HG03342 (cell line): Measurements from ENCODE around the gene NR2C2.
A peak's percentile ranks its signal among the peaks of the same experiment; 100 is the strongest.
"Not testable (repeated sequence)": the region's sequence is repeated elsewhere in the genome, so short reads cannot be mapped to it uniquely, and the experiment has no call there.

Experiments
- ATAC-seq: cut with Tn5 transposase; IDR thresholded peaks from one replicate; pipeline ENCODE4 v1.9.1; 2021; ENCODE audit warnings: mild to moderate bottlenecking, moderate library complexity; ENCODE audit not compliant: unreplicated experiment

Gene NR2C2

DNA sequence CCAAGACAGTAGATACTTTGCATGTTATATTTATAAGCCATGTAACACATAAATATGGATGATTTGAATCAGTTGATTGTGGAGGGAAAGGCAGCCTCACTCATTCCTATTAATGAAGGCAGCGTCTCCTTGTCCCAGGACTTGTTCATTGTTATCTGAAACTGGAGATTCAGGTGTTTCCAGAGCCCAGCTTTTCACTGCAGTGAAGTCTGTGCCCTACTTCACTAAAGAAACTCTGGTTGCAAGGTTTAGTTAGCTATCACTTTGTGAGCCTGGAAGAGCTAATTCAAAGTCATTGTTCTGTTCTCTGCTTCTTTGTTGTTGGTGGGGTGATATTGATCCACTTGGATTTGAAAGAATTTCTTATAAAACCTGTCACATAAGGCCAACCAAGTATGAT lies 9.8 kb downstream of the NR2C2 start:
- no peak for ATAC-seq

DNA sequence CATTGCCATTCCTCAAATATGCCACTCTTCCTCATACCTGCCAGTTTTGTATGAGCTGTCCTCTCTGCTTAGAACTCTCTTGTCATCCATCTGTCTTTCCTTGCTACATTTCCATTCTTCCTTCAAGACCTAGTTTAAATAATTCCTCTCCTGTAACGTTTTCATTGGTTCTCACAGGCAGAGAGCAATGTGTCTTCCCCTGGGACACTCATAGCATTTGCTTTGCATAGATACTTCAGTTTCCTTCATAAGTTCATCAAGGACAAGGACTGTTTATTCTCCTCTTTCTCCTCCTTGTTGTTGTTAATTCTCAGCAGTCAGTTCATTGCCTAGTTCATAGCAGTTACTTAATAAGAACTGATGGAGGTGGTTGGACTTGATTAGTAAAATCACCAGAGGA lies 10.5 kb downstream of the NR2C2 start:
- ATAC-seq: no peak

DNA sequence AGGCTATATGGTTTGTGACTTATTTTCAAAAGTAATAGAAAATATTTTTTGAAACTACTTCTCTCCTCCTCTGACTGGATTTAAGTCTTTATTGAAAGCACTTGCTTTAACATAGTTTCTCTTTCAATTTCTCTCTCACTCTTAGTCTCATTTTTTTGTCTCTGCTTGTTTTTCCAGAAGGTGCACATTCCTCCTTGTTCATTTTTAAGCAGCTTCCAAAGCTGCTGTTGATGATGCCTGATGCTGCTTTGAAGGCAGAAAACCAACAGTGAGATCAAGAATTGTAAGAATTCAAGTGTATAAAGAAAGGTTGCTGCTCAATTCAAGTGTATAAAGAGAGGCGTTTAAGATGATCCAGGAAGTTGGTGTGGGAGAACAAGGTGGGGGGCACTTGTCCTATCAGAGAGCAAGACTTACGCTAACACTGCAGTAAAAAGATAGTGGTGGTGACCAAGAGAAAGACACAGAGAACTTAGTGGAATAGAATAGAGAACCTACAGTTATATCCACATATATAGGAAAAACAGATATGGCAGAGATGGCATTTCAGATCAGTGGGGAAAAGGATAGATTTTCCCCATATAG lies 12.1 kb downstream of the NR2C2 start:
- ATAC-seq: peak; percentile 42

DNA sequence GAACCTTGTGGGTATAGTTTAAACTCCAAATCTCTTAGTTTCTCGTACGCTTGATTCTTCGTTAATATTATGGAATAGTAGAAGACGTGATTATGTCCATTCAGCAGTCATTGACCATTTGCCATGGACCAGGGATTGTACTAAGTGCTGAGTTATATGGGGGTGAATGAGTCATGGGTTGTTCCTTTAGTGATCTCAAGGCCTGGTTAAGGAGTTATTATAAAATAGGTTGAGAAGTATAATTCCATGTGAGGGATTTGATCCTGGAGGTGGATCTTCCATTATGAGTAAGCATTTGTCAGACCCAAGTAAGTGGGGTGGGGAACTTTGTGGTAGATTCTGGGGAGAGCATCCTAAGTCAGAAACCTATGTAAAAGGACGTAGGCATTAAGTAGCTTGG lies 15.4 kb downstream of the NR2C2 start:
- no peak for ATAC-seq

- no peak for ATAC-seq
Observed at GRCh38 chr3:14967285-14967684, 19.9 kb downstream of the NR2C2 start.

- no peak for ATAC-seq
Observed at GRCh38 chr3:14969671-14970070, 22.3 kb downstream of the NR2C2 start.

DNA sequence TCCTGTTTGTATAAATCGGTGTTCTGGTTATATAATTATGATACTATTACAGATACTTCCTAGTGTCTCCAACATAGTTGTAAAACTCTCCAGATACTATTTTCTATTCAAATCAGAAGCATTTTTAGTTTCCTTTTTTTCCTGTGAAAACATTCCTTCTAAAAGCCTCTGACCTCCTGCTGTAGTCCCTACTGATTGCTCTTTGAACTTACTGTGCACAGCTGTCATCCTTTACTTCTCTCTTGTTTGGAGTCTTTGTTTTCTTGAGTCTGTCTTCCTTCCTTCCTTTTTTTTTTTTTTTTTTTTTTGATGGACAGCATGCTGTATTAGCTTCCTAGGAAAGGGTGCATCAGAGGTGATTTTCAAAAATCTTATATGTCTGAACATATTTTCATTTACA lies 28.9 kb downstream of the NR2C2 start:
- ATAC-seq: no peak

- peak; percentile 74 for ATAC-seq
Observed at GRCh38 chr3:14980689-14981088, 33.3 kb downstream of the NR2C2 start.

DNA sequence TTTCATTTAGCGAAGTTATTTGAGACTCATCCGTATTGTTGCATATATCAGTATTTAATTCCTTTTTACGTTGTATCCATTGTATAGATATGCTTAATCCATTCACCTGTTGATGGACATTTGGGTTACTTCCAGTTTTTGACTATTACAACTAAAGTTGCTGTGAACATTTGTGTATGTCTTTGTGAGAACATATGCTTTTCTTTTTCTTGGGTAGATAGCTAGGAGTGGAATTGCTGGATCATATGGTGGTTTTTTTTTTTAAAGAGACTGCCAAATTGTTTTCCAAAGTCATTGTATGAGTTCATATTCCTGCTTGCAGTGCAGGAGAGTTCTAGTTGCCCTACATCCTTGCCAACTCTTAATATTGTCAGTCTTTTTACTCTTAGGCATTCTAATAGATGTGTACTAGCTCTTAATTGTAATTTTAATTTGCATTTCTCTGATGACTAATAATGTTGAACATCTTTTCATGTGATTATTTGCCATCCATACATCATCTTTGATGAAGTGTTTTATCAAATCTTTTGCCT lies 37.3 kb downstream of the NR2C2 start:
- ATAC-seq: no peak

DNA sequence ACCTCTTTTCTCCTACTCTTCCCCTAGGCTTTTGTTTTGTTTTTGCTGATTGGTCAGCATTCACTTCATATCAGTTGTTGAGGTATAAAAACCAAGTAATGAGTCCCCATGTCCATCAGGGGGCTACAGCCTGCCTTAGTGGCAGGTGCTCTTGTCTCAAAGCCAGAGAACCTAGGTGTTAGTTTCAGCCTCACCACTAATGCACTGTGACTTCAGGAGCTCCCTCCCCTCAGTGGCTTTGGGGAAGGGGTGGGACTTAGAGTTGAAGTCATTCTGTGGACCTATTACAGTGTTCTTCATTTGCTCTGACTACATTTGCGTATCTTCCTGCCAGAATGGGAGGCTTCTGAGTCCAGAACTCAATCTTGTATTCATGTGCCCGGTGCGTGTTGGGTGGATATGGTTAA lies 41.6 kb downstream of the NR2C2 start:
- ATAC-seq: peak; percentile 100

DNA sequence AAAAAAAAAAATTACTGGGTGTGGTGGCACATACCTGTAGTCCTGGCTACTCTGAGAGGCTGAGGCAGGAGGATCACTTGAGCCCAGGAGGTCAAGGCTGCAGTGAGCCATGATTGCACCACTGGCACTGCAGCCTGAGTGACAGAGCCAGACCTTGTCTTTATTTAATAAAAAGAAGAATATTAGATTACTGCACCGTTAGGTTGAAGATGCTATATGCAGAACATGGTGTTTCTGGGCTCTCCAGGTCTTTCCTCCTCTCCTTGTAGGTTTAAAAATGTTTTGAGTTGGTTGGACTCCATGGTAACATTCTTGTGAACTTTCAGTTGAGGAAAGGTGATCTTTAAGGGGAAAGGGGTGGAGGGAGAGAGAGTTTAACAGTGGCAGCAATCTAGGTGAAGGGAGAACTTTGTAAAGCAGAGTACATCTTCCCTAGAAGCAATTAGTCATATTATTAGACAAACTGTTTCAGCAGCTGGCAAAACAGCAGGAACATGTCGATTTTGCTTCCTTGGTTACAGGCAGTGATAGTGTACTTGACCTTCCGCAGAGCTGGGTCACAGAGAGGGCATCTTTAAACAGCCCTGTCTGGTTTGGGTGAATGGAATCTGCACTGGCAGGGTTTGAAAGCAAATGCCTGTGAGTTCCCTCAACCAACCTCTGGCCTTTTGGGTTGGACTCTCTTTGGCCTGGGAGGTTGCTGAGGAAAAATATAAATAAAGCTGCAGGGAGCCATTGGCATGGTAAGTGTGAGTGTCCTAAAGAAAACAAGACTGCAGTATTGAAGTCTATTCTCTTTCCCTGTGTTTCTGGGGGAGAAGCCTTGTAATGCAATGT lies 42.8 kb downstream of the NR2C2 start:
- no peak for ATAC-seq

GRCh38 chr3:14990780-14991148 lies 43.4 kb downstream of the NR2C2 start:
- ATAC-seq: no peak

DNA sequence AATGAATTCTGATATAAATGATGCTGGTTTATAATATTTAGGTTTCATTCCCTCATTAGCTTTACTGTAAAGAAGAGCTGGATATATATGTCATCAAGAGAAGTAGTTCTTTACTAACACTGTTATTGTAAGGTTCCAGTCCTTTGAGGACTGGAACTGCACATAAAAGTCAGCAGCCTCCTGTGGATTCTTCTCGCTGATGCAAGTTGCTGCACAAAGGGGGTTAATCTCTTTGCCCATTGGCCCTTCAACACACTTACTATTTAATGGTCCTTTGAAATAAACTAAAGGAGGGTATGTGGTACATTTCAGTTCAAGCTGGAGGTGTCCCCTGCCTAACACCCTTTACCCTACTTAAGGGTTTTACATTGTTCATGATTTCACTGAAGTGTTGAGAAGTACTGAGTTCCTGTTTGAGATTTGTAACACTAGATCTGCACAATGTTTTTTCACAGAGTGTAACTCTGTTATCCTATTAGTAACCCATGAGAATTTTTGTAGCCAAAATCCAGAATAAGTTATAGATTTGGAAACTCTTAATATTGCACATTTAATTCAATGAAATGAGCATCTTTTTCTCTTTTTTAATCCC lies 43.9 kb downstream of the NR2C2 start:
- no peak for ATAC-seq

- ATAC-seq: no peak
Observed at GRCh38 chr3:14991818-14992612, 44.6 kb downstream of the NR2C2 start.

- ATAC-seq: no peak
Observed at GRCh38 chr3:14997941-14998340, 50.6 kb downstream of the NR2C2 start.

DNA sequence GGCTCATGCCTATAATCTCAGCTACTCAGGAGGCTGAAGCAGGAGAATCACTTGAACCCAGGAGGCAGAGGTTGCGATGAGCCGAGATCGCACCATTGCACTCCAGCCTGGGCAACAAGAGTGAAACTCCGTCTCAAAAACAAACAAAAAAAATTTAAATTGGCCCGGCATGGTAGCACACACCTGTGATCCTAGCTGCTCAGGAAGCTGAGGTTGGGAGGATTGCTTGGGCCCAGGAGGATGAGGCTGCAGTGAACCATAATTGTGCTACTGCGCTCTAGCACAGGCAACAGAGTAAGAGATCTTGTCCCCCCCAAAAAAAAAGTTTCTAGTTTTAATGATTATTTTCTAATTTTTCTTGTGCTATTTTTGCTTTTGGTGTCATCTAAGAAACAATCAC lies 51.8 kb downstream of the NR2C2 start:
- not testable (repeated sequence) for ATAC-seq

GRCh38 chr3:15007681-15008141 lies 60.3 kb downstream of the NR2C2 start:
- ATAC-seq: no peak

DNA sequence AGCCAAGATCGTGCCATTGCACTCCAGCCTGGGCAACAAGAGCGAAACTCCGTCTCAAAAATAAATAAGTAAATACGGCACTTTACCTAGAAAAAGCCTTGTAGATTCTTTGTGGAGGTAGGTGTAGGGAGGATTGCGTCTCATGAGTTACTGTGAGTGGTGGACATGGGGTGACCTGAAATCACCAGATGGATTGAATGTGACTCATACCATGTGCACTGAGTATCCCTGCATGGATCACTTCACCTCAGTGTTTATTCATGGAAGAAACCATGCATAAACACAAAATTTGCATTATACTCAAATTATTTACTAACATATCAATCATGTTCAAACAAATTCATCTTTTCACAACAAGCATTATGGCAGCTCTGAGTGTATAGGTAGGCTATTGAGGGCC lies 61.8 kb downstream of the NR2C2 start:
- no peak for ATAC-seq

DNA sequence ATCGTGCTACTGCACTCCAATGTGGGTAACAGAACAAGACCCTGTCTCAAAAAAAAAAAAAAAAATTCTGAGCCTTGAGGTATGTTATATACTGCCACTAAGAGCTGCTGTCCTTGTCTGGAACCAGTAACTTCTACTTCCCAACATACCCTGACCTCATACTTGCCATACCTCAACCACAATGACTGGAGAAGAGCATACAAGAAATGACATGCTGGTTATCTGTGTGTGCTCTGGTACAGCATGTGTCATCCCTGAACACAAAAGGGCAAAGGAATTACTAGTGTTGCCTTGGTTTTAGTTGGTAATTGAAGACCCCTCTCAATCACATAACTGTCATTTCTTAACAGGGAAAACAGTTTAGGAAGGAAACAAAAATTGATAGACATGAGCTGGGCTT lies 63.3 kb downstream of the NR2C2 start:
- ATAC-seq: no peak

GRCh38 chr3:15011174-15011573 lies 63.8 kb downstream of the NR2C2 start:
- no peak for ATAC-seq
